Embryonic facial prominence (tissue), 1 donor: ENCODE results near the gene ARID3C.
"Not testable (repeated sequence)": the region's sequence is repeated elsewhere in the genome, so short reads cannot be mapped to it uniquely, and the experiment has no call there.

Experiments
- DNase-seq: peaks from one replicate; pipeline ENCODE4 v3.0.0-alpha.2; 2016; ENCODE audit errors: extremely low spot score

Gene ARID3C

GRCh38 chr9:34652602-34653000, 23.7 kb upstream of the ARID3C start:
- no peak for DNase-seq

- no peak for DNase-seq
Measured at GRCh38 chr9:34651876-34652601, 23.2 kb upstream of the ARID3C start, which contains the start of gene IL11RA. TSS of gene IL11RA (plus strand) at chr9:34652185. CDS start at chr9:34655218, 3,033 bp downstream.

- DNase-seq, result no peak
Measured at GRCh38 chr9:34651321-34651720, 22.5 kb upstream of the ARID3C start.

- DNase-seq, result no peak
Measured at GRCh38 chr9:34650816-34651215, 21.9 kb upstream of the ARID3C start.

GRCh38 chr9:34648673-34649072, 19.8 kb upstream of the ARID3C start:
- no peak for DNase-seq

- no peak for DNase-seq
Measured at GRCh38 chr9:34647651-34648050, 18.8 kb upstream of the ARID3C start.

- no peak for DNase-seq
Measured at GRCh38 chr9:34647084-34647403, 18.2 kb upstream of the ARID3C start.

GRCh38 chr9:34646211-34647083, 17.6 kb upstream of the ARID3C start, which contains the start of gene GALT:
TSS of gene GALT (plus strand) at chr9:34646675. CDS start at chr9:34646705, 30 bp downstream.
- DNase-seq, result no peak

- DNase-seq, result no peak
Measured at GRCh38 chr9:34644766-34645314, 16.0 kb upstream of the ARID3C start.

- DNase-seq, result no peak
Measured at GRCh38 chr9:34642679-34643078, 13.8 kb upstream of the ARID3C start.

GRCh38 chr9:34639322-34639721, 10.5 kb upstream of the ARID3C start:
- not testable (repeated sequence) for DNase-seq

- no peak for DNase-seq
Measured at GRCh38 chr9:34638138-34638445, 9.2 kb upstream of the ARID3C start.

- DNase-seq, result peak; percentile 79
Measured at GRCh38 chr9:34637356-34638137, 8.7 kb upstream of the ARID3C start, which contains the start of gene SIGMAR1. TSS of gene SIGMAR1 (minus strand) at chr9:34637787. CDS start at chr9:34637697, 90 bp downstream.

- no peak for DNase-seq
Measured at GRCh38 chr9:34636791-34637355, 8.0 kb upstream of the ARID3C start.

- DNase-seq, result no peak
Measured at GRCh38 chr9:34635556-34635955, 6.7 kb upstream of the ARID3C start.

- DNase-seq, result no peak
Measured at GRCh38 chr9:34634551-34635248, 5.8 kb upstream of the ARID3C start.

- no peak for DNase-seq
Measured at GRCh38 chr9:34633851-34634550, 5.1 kb upstream of the ARID3C start.

- no peak for DNase-seq
Measured at GRCh38 chr9:34633166-34633565, 4.3 kb upstream of the ARID3C start.

GRCh38 chr9:34630402-34631154, 1.7 kb upstream of the ARID3C start:
- no peak for DNase-seq

GRCh38 chr9:34629491-34629808, 584 bp upstream of the ARID3C start:
- DNase-seq, result no peak
